ENCODE measurements around the gene ABI3BP. TPM values are rescaled to one million over a fixed set of nuclear protein-coding genes. Genes with fewer than 3 reads are reported as not detected.

The ABI3BP gene
- total and polyA plus RNA-seq, 4 donors: 5.4 to 49.5 (median 39.3) TPM

- no peaks in the 10 kb centered on the region for H3K27me3 ChIP-seq (ENCODE audit: control insufficient read depth, insufficient read depth, low read length)
- no peaks in the 10 kb centered on the region for H3K9me3 ChIP-seq (ENCODE audit: control insufficient read depth, insufficient read depth, low read length)
- no peaks in the 10 kb centered on the region for H3K36me3 ChIP-seq (ENCODE audit: control insufficient read depth, insufficient read depth, low read length)
- no peak overlapping the region for H3K4me3 ChIP-seq (ENCODE audit: low read depth, low read length)
- no CpG with 5 or more reads among the region's 1 CpG for WGBS (ENCODE audit: insufficient coverage)
- no peaks in the 10 kb centered on the region for H3K4me1 ChIP-seq (ENCODE audit: control insufficient read depth, insufficient read depth, low read length)
- DNase-seq (ENCODE audit: low read depth in 4 of 6, low spot score in 6 of 6): no peak
- H3K27ac ChIP-seq (ENCODE audit: low read depth, low read length): no peak overlapping the region
Observed at GRCh38 chr3:100988080-100988479, 5.1 kb downstream of the ABI3BP start.

- no peak overlapping the region for H3K27ac ChIP-seq (ENCODE audit: low read depth, low read length)
- no peaks in the 10 kb centered on the region for H3K4me1 ChIP-seq (ENCODE audit: control insufficient read depth, insufficient read depth, low read length)
- no peak for DNase-seq (ENCODE audit: low read depth in 4 of 6, low spot score in 6 of 6)
- H3K27me3 ChIP-seq (ENCODE audit: control insufficient read depth, insufficient read depth, low read length): no peaks in the 10 kb centered on the region
- no peaks in the 10 kb centered on the region for H3K9me3 ChIP-seq (ENCODE audit: control insufficient read depth, insufficient read depth, low read length)
- no peak overlapping the region for H3K4me3 ChIP-seq (ENCODE audit: low read depth, low read length)
- no peaks in the 10 kb centered on the region for H3K36me3 ChIP-seq (ENCODE audit: control insufficient read depth, insufficient read depth, low read length)
Observed at GRCh38 chr3:100984308-100984707, 8.9 kb downstream of the ABI3BP start.

GRCh38 chr3:100982710-100983109, 10.5 kb downstream of the ABI3BP start:
- Histone ChIP-seq H3K27me3 (ENCODE audit: control insufficient read depth, insufficient read depth, low read length) (no peaks in the 10 kb centered on the region), H3K9me3 (ENCODE audit: control insufficient read depth, insufficient read depth, low read length) (no peaks in the 10 kb centered on the region), H3K36me3 (ENCODE audit: control insufficient read depth, insufficient read depth, low read length) (no peaks in the 10 kb centered on the region), H3K4me3 (ENCODE audit: low read depth, low read length) (no peak overlapping the region), H3K4me1 (ENCODE audit: control insufficient read depth, insufficient read depth, low read length) (no peaks in the 10 kb centered on the region), H3K27ac (ENCODE audit: low read depth, low read length) (peak overlapping the region; percentile 64)
- peak in 1 of 6 donors; percentile 76 for DNase-seq (ENCODE audit: low read depth in 4 of 6, low spot score in 6 of 6)
- WGBS (ENCODE audit: insufficient coverage): 46% methylated on average over 2 of the region's 4 CpGs

- H3K9me3 ChIP-seq (ENCODE audit: control insufficient read depth, insufficient read depth, low read length): no peaks in the 10 kb centered on the region
- H3K27me3 ChIP-seq (ENCODE audit: control insufficient read depth, insufficient read depth, low read length): no peaks in the 10 kb centered on the region
- peak in 1 of 6 donors; percentile 29 for DNase-seq (ENCODE audit: low read depth in 4 of 6, low spot score in 6 of 6)
- no peaks in the 10 kb centered on the region for H3K4me1 ChIP-seq (ENCODE audit: control insufficient read depth, insufficient read depth, low read length)
- H3K27ac ChIP-seq (ENCODE audit: low read depth, low read length): no peak overlapping the region
- WGBS (ENCODE audit: insufficient coverage): 91% methylated on average over 3 of the region's 3 CpGs
- no peaks in the 10 kb centered on the region for H3K36me3 ChIP-seq (ENCODE audit: control insufficient read depth, insufficient read depth, low read length)
- H3K4me3 ChIP-seq (ENCODE audit: low read depth, low read length): no peak overlapping the region
Observed at GRCh38 chr3:100981164-100981911, 11.9 kb downstream of the ABI3BP start.

GRCh38 chr3:100978011-100978659, 15.1 kb downstream of the ABI3BP start:
- no CpG with 5 or more reads among the region's 1 CpG for WGBS (ENCODE audit: insufficient coverage)
- no peak overlapping the region for H3K27ac ChIP-seq (ENCODE audit: low read depth, low read length)
- no peaks in the 10 kb centered on the region for H3K4me1 ChIP-seq (ENCODE audit: control insufficient read depth, insufficient read depth, low read length)
- H3K27me3 ChIP-seq (ENCODE audit: control insufficient read depth, insufficient read depth, low read length): no peaks in the 10 kb centered on the region
- DNase-seq (ENCODE audit: low read depth in 4 of 6, low spot score in 6 of 6): no peak
- H3K9me3 ChIP-seq (ENCODE audit: control insufficient read depth, insufficient read depth, low read length): no peaks in the 10 kb centered on the region
- no peak overlapping the region for H3K4me3 ChIP-seq (ENCODE audit: low read depth, low read length)
- no peaks in the 10 kb centered on the region for H3K36me3 ChIP-seq (ENCODE audit: control insufficient read depth, insufficient read depth, low read length)

- no peak overlapping the region for H3K4me3 ChIP-seq (ENCODE audit: low read depth, low read length)
- no peak overlapping the region for H3K27ac ChIP-seq (ENCODE audit: low read depth, low read length)
- 95% methylated on average over 3 of the region's 3 CpGs for WGBS (ENCODE audit: insufficient coverage)
- H3K27me3 ChIP-seq (ENCODE audit: control insufficient read depth, insufficient read depth, low read length): no peaks in the 10 kb centered on the region
- DNase-seq (ENCODE audit: low read depth in 4 of 6, low spot score in 6 of 6): no peak
- H3K9me3 ChIP-seq (ENCODE audit: control insufficient read depth, insufficient read depth, low read length): no peaks in the 10 kb centered on the region
- no peaks in the 10 kb centered on the region for H3K4me1 ChIP-seq (ENCODE audit: control insufficient read depth, insufficient read depth, low read length)
- no peaks in the 10 kb centered on the region for H3K36me3 ChIP-seq (ENCODE audit: control insufficient read depth, insufficient read depth, low read length)
Observed at GRCh38 chr3:100976611-100977010, 16.6 kb downstream of the ABI3BP start.

- no peak for DNase-seq (ENCODE audit: low read depth in 4 of 6, low spot score in 6 of 6)
- Histone ChIP-seq H3K36me3 (ENCODE audit: control insufficient read depth, insufficient read depth, low read length) (no peaks in the 10 kb centered on the region), H3K27ac (ENCODE audit: low read depth, low read length) (no peak overlapping the region), H3K9me3 (ENCODE audit: control insufficient read depth, insufficient read depth, low read length) (no peaks in the 10 kb centered on the region), H3K4me1 (ENCODE audit: control insufficient read depth, insufficient read depth, low read length) (no peaks in the 10 kb centered on the region), H3K4me3 (ENCODE audit: low read depth, low read length) (no peak overlapping the region), H3K27me3 (ENCODE audit: control insufficient read depth, insufficient read depth, low read length) (no peaks in the 10 kb centered on the region)
- no CpG with 5 or more reads among the region's 2 CpGs for WGBS (ENCODE audit: insufficient coverage)
Observed at GRCh38 chr3:100975714-100976113, 17.5 kb downstream of the ABI3BP start.

GRCh38 chr3:100973594-100973993, 19.6 kb downstream of the ABI3BP start:
- no peak for DNase-seq (ENCODE audit: low read depth in 4 of 6, low spot score in 6 of 6)
- no peaks in the 10 kb centered on the region for H3K9me3 ChIP-seq (ENCODE audit: control insufficient read depth, insufficient read depth, low read length)
- no peaks in the 10 kb centered on the region for H3K27me3 ChIP-seq (ENCODE audit: control insufficient read depth, insufficient read depth, low read length)
- H3K4me1 ChIP-seq (ENCODE audit: control insufficient read depth, insufficient read depth, low read length): no peaks in the 10 kb centered on the region
- H3K27ac ChIP-seq (ENCODE audit: low read depth, low read length): no peak overlapping the region
- H3K4me3 ChIP-seq (ENCODE audit: low read depth, low read length): no peak overlapping the region
- H3K36me3 ChIP-seq (ENCODE audit: control insufficient read depth, insufficient read depth, low read length): no peaks in the 10 kb centered on the region
- WGBS (ENCODE audit: insufficient coverage): 83% methylated on average over 1 of the region's 4 CpGs

- H3K36me3 ChIP-seq (ENCODE audit: control insufficient read depth, insufficient read depth, low read length): no peaks in the 10 kb centered on the region
- H3K9me3 ChIP-seq (ENCODE audit: control insufficient read depth, insufficient read depth, low read length): no peaks in the 10 kb centered on the region
- H3K27me3 ChIP-seq (ENCODE audit: control insufficient read depth, insufficient read depth, low read length): no peaks in the 10 kb centered on the region
- no peak overlapping the region for H3K27ac ChIP-seq (ENCODE audit: low read depth, low read length)
- H3K4me3 ChIP-seq (ENCODE audit: low read depth, low read length): no peak overlapping the region
- H3K4me1 ChIP-seq (ENCODE audit: control insufficient read depth, insufficient read depth, low read length): no peaks in the 10 kb centered on the region
- no CpG with 5 or more reads among the region's 1 CpG for WGBS (ENCODE audit: insufficient coverage)
- no peak for DNase-seq (ENCODE audit: low read depth in 4 of 6, low spot score in 6 of 6)
Observed at GRCh38 chr3:100972867-100973266, 20.4 kb downstream of the ABI3BP start.

- Histone ChIP-seq H3K4me3 (ENCODE audit: low read depth, low read length) (no peak overlapping the region), H3K27ac (ENCODE audit: low read depth, low read length) (no peak overlapping the region), H3K36me3 (ENCODE audit: control insufficient read depth, insufficient read depth, low read length) (no peaks in the 10 kb centered on the region), H3K4me1 (ENCODE audit: control insufficient read depth, insufficient read depth, low read length) (no peaks in the 10 kb centered on the region), H3K27me3 (ENCODE audit: control insufficient read depth, insufficient read depth, low read length) (no peaks in the 10 kb centered on the region), H3K9me3 (ENCODE audit: control insufficient read depth, insufficient read depth, low read length) (no peaks in the 10 kb centered on the region)
- no peak for DNase-seq (ENCODE audit: low read depth in 4 of 6, low spot score in 6 of 6)
- no CpG with 5 or more reads among the region's 2 CpGs for WGBS (ENCODE audit: insufficient coverage)
Observed at GRCh38 chr3:100972301-100972844, 20.8 kb downstream of the ABI3BP start.

All from spinal cord (tissue), 10 donors.